ENCODE data around the gene EYS.
"Not testable (repeated sequence)": the region's sequence is repeated elsewhere in the genome, so short reads cannot be mapped to it uniquely, and the experiment has no call there.

EYS gene

DNA sequence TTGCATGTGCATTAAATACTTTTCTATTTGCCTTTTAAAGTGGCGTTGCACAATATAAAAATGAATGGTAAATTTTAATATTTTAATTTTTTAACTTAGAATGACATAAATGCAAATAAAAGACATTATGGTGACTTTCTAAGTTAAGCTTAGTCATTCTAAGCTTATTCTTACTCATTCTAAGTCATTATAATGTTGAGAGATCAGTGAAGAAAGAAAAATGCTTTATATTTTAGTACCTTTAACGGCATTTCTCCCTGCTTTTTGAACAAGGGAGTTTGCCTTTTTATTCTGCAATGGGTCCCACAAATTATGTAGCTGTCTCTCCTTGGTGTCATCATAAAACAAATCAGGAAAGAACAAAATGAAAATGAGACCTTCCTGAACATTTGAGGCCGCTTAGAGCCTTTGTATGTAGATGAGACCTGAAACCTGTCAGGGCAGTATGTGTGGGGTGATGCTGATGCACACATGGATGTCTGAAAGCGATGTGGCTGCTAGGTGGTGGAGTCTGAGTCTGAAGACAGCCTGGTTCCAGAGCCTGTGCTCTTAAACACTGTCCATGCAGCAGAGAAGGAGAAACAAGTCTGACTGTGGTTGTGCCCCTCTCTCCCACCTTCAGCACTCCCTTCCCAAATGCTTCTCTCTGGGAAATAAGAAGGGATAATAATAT lies 1913.4 kb downstream of the EYS start:
- no peak for DNase-seq (ENCODE audit: low read depth in 2 of 2)

DNA sequence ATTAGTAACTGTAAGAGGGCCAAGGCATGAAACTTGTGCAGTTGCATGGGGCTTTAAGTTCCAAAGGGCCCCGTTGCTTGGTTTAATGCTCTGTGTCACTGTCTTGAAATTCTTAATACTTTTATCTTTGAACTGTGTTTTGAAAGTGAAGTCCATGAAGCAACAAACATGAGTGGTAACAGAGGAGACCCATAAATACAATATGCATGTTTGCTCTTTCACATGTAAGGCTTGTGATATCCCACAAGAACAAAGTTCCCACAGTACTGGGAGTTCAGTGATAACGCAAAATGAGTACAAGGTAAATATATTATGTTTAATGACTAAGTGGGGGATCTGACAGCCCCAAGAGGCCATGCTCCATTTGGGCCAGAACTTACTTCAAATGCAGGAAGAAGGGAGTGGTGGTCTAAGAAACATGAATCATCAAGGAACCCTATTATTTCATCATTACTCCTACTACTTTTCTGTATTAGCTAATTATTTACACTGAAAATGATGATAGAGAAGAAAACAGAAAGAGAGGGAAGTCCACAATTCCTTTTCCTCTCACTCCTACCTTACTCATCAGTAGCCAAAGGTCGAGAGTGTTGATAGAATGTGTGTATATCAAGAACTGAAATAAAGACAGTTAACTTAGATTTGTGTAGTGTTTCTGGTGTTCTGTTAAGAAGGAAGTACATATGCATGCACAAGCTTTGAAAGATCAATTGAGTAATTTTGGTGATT lies 1914.1 kb downstream of the EYS start:
- no peak for DNase-seq (ENCODE audit: low read depth in 2 of 2)

DNA sequence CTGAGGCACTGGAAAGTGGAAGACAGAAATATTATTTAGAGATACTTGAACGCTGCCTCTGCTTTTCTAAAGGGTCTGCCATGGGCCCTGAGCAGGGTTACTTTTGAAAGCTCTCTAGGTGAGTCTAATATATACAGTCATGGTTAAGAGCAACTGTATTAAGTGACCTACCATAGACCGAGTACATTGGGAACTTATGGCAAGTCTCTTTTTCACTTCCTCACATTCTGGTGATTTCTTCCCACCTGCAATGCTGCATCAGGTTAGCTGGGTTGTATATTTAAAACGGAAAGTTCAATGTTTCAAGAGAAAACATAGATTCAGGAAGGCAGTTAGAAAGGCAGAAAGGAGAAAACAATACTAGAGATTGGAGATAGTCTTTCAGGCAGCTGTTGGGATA lies 1916.7 kb downstream of the EYS start:
- no peak for DNase-seq (ENCODE audit: low read depth in 2 of 2)

DNA sequence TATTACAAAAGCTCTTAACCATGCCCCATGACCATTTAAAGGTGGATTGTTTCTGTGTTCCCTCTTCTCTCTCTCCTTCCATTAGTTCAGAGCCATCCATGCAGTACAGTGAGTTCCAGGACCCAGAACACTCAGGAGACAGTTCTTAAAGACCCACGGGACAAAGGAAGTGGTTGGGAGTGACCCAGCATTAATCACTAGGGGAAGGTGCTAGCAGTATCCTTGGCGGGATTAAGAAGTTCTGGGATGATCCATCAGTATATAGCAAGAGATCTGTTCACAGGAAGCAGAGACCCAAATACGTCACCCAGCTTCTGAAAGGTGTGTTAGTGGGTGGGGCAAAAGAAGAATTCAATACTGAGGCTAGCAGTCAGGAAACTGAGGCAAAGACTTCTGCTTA lies 1917.3 kb downstream of the EYS start:
- no peak for DNase-seq (ENCODE audit: low read depth in 2 of 2)

DNA sequence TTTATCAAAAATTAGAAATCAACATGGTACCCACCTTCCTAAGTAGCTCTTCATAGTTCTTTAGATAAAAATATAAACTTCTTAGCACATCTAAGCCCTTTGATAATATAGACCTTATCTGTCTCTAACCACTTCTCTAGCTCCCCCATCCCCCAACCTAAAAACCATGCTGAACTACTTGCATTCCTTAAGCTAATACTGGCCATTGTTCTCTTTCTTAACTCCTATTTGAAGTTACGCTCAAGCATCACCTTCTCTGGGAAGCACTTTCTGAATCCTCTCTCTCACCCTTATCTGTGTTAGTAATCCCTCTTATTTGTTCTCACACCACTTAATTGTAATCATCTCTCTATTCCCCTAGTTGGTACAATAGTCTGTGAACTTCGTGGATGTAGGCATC lies 1918.5 kb downstream of the EYS start:
- no peak for DNase-seq (ENCODE audit: low read depth in 2 of 2)

DNA sequence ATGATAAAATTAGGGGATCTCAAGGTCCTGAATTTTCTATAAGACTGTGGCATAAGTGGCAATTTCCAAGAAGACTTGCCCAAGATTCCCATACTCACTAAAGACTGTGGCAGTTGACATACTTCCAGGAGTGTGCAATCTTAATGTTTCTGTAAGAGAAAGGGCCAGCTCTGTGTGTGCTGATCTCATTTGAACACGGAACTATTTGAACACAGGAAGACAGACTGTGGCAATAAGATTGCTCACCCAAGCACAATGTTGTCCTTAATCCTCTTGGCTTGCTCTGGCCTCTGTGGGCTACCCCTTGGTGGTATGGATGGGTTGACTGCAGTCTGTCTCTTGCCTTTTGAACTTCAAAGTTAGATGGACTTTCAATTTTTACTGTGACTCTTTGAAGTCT lies 1920.0 kb downstream of the EYS start:
- DNase-seq (ENCODE audit: low read depth in 2 of 2) = no peak

DNA sequence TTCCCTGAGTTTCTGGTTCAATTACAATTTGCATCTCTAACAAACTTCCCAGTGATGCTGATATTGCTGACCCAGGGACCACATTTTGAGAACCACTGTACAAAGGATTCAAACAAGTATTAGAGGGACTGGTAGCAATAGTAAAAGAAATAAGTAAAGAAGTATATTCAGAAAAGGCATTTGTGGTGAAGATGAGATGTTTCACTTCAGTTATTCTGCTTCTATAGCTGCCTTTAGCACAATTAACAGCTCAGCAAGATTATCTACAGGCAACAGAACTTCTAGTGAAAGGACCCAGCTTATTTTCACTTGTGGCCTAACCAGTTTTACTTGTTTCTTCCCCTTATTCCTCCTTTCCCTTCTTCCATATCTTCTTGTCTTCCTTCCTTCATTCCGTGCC lies 1922.0 kb downstream of the EYS start:
- DNase-seq (ENCODE audit: low read depth in 2 of 2) = no peak

DNA sequence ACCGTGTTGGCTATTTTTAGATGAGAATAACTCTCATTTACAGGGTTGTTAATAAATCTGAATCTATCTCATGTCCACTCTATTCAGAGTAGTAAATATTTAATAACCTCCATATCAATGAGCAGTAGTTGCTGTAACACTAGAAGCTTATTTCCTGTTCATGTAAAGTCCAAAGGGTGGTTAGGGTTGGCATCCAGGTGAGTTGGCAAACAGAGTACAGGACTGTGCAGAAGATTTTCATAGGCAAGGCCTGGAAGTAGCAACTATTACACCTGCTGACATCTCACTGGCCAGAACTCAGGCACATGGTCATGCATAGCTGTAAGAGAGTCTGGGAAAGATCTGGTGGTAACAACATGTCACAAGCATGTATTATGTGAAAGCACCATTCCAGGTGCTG lies 1923.9 kb downstream of the EYS start:
- no peak for DNase-seq (ENCODE audit: low read depth in 2 of 2)

DNA sequence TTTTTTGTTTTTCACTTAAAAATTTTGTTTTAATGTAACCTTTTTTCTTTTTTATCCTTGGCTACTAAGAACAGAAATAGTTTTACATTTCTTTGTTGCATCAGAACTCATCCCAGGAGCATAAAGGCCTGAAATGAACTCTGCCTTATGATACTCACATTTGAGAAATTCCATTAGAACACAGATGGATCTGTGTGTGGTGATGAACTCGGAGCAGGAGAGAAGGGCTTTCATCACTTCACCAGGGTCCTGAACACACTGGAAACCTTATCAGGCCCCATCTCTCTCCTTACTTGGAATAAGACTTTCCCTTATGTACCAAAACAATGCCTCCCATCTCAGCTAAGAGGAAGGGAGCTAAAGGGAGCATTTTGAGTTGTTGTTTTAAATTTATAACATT lies 1932.1 kb downstream of the EYS start:
- peak in 1 of 2 experiments; percentile 34 for DNase-seq (ENCODE audit: low read depth in 2 of 2)

DNA sequence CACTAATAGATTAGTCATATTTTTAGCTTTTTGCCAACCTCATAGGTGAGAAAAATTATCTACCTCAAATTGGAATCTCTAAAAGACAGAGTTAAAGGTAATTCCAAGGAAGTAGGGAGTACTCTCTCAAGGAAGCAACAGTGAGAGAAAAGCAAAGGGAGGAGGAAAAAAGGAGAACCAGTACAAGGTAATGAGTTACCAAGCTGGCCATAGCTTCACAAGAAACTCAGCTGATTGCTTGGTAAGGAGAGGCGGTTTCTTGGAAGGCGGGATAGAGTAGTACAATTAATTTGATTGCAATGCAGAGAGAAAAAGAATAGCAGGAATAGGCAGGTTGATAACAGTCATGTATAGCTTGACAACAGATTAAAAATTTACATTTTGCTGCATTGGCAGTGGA lies 1933.8 kb downstream of the EYS start:
- DNase-seq (ENCODE audit: low read depth in 2 of 2) = no peak

DNA sequence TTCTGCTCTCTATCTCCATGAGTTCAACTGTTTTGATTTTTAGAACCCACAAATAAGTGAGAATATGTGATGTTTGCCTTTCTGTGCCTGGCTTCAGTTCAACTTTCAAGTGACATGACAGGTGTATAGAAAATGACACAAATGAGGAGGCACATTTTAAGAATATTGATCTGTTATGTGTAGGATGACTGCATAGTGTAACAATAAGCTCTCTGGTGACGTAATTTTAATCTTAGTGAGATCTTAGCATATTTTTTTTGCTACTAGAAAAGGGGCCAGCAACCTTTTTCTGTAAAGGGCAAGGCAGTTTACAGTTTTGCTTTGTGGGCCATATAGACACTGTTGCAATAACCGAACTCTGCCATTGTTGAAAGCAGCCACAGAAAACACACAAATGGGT lies 1941.2 kb downstream of the EYS start:
- no peak for DNase-seq (ENCODE audit: low read depth in 2 of 2)

DNA sequence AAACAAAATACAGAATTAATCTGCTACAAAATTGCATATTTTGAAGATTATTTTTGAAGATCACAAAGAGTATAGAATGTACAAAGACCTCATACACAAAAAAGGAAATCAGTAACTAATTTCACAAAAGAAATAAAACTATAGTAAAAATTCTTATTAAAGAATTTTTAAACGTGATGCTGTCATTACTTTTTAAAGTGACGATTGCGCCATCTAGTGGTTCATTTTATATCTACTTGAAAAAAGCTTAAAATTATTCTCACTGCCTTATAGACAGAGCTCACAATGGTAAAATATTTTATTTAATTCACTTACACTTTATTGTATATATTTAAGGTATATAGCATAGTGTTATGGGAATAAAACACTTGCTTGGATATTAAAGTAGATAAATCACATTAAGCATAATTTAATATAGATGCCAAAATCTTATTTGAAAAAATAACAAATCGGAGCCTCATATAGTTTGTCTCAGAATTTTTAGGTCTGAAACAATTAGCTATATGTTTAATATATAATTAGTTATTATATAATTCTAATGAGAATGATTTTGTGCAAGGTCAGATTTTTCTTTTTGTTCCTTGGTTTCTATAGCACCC lies 1942.6 kb downstream of the EYS start:
- DNase-seq (ENCODE audit: low read depth in 2 of 2) = peak in 1 of 2 experiments; percentile 4

DNA sequence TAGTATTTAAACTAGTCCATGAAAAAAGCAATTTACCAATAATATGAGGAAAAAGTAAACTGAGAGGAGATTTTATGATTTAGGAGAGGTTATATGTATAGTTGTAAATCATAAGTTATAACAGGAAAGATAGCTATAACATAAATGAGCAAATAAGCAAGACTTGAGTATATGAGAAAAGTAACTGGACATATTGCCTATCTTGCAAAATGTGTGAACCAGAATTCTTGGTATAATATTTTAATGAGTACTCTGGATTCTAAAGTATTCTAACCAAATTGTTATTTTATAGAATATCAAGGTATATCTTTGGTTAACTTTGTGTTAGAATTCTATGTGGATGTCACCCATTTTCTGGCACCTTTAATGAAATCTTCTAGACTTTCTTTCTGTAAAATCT lies 1946.8 kb downstream of the EYS start:
- DNase-seq (ENCODE audit: low read depth in 2 of 2) = no peak

DNA sequence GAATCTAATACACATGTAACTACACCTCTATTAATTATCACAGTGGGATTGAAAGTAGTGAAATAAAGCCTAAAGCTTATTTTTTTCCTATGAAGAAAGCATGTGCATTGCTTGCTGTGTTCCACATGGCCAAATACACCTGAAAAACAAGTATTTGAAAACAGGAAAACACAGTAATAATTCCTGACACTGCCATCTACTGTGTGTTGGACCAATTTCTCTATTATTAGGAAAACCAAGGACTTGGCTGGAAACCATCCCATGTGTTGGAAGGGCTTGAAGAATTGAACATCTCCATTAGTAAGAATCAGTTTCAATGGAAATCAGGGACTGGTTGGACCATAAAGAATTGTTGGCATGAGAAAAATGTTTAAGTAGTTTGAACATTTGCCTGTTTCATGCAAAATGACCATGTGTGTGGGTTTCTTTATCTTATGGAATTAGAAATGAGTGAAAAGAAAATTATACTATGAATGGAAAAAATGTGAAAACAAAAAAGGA lies 1947.4 kb downstream of the EYS start:
- DNase-seq (ENCODE audit: low read depth in 2 of 2) = peak in 1 of 2 experiments; percentile 12

DNA sequence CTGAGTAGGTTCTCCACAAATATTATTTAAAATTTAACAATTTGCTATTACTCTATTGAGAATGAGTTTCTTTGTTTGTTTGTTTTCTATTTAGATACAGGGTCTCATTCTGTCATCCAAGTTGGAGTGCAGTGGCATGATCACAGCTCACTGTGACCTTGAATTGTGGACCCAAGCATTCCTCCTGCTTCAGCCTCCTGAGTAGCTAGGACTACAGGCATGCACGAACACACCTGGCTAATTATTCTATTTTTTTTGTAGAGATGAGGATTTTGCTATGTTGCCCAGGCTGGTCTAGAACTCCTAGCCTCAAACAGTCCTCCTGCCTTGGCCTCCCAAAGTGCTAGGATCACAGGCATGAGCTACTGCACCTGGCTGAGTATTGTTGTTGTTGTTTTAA lies 1949.2 kb downstream of the EYS start:
- no peak for DNase-seq (ENCODE audit: low read depth in 2 of 2)

DNA sequence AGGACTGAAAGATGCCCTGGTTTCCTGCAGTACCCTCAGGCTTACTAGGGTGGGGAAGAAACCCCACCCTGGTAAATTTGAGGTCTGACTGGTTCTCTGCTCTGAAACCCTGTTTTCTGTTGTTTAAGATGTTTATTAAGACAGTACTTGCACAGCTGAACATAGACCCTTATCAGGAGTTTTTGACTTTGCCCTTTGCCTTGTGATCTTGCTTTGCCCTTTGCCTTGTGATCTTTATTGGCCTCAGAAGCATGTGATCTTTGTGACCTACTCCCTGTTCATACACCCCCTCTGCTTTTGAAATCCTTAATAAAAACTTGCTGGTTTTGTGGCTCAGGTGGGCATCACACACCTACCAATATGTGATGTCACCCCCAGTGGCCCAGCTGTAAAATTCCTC lies 1949.8 kb downstream of the EYS start:
- DNase-seq (ENCODE audit: low read depth in 2 of 2) = not testable (repeated sequence)

DNA sequence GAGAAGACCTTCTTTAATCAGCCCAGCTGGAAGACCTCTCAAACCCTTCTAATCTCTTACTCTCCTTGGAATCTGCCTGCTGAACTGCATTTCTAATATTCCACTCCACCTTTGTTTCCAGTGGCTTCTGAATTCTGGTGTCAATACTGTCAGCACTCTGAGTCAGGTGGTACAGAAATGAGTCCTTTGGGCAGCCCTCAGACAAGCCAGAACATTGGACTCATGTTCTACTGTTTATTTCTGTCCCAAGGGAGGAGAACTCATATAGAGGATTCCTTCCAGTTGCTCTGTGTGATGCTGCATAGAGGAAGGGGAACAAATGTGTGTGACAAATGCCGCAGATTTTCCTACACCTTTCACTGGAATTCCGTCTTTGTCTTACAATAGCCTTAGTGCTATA lies 1956.6 kb downstream of the EYS start:
- no peak for DNase-seq (ENCODE audit: low read depth in 2 of 2)

DNA sequence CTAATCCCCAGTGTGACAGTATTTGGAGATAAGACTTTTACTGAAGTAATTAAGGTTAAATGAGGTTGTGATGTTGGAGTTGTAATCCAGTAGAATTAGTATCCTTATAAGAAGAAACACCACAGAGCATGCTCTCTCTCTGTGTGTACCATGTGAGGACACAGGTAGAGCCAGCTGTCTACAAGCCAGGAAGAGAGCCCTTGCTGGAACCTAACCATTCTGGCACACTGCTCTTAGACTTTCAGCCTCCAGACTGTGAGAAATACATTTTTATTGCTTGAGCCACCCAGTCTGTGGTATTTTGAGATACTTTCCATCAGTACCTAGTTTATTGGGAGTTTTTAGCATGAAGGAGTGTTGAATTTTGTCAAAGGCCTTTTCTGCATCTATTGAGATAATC lies 1961.2 kb downstream of the EYS start:
- no peak for DNase-seq (ENCODE audit: low read depth in 2 of 2)

DNA sequence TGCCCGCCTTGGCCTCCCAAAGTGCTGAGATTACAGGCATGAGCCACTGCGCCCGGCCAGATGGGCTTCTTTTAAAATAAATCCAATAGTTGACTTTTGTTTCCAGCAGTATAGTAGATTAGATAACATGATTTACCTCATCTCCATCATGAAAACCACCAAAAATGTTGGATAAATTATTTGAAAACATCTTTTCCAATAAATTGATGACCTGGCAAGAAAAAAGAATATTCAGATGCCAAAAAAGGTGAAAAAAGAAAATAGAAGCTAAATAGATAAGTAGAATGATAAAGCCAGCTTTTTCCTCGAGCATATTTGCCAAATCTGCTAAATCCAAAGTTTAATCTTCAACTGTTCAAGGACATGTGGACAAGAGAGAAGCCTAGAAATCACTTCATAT lies 1962.2 kb downstream of the EYS start:
- no peak for DNase-seq (ENCODE audit: low read depth in 2 of 2)

DNA sequence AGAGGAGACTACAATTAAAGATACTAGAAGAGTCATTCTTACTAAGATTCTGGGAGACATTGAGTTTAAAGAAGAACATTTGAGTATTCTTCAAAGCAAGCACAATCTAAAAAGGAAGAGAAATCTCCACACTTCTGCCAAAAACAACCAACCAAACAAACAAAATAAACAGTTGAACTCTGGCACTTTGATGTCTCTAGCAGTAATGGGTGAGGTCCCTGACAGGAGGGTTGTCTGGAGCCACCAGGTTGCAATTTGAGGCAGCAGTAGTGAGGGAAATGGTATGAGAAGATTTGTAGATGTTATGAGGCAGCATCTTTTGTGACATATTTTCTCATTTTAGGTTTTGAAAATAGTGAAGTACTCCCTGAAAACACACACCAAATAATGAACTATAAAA lies 1963.3 kb downstream of the EYS start:
- no peak for DNase-seq (ENCODE audit: low read depth in 2 of 2)

DNA sequence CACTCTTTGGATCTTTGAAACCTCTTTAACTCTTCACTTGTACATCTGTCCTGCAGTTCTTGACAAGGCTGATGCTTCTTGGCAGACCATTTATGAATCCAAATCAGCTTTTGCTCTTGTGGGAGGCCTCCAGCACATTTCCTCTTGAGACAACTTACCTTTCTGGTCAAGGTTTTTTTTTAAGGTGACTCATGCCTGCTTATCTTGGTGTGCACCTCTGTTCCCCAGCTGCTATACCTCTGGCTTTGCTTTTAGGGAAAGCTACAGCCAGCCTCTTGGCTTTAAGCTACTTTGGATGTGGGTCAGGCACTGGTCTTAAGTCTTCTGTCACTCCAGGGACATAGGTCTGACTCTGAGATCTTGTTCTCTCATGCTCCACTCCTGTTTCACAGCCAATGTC lies 1965.0 kb downstream of the EYS start:
- DNase-seq (ENCODE audit: low read depth in 2 of 2) = no peak

DNA sequence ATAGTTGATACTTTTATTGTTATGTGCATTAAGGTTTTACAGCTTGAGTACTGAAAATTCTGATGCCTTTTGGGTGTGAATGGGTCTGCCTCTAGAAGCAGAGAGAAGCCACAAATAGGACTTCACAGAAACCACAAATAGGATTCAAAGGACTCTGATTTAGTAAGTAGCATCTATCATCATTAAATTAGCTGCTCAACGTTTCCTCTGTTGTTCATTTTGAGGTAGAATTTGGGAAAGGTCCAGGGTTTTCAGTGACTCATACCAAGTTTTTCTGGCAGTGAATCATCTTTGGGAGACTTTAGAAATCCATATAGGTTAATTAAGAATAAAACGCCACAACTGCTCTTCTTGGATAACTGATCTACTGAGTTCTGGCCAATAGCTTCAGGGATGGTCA lies 1966.3 kb downstream of the EYS start:
- peak; percentile 70 to 72 for DNase-seq (ENCODE audit: low read depth in 2 of 2)

DNA sequence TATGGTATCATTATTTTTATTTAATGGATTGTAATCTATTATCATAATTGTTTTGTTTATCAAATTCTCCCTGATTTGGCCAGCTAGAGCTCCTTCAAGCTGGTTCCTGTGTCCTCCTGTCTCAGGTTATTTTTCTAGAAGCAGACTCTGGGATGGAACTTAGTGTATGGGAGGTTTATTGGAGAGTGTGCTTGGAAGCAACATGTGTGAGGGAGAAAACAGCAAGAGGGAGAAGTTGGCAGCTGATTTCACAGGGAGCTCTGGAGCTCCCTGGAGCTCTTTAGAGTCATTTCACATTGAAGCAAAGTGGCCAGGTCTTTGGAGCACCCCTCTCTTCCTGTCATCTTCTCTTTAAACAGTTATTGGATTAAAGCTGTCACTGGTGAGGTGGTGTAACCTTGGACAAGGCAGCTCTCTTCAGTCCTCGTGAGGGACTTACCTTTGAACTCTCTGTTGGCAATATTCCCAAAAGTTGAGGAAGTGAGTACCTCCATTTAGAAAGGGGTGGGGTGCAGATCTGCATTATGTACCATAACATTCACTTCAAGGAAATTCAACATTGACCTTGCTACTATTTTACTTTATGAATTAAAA lies 1967.8 kb downstream of the EYS start:
- no peak for DNase-seq (ENCODE audit: low read depth in 2 of 2)

All from fibroblast of skin of left biceps (primary cell).